Measurements from ENCODE around the gene PTPRJ. TPM values are rescaled to one million over a fixed set of nuclear protein-coding genes. Genes with fewer than 3 reads are reported as not detected.

Gene PTPRJ
- total and polyA plus RNA-seq, 2 of the 4 experiments (the other 2 are of a cell fraction): 5.6 to 14.9 TPM

GRCh38 chr11:48165426-48165825 lies 185.1 kb downstream of the PTPRJ start:
- H2BK15ac ChIP-seq (ENCODE audit: low read depth, low read length): no peak overlapping the region
- peaks cover 16% of the 10 kb centered on the region for H3K9me1 ChIP-seq (ENCODE audit: insufficient read depth, low read length)
- H3K36me3 ChIP-seq (ENCODE audit: control insufficient read depth, insufficient read depth, low read length): peaks cover 7% of the 10 kb centered on the region
- no peak overlapping the region for H3K4me3 ChIP-seq (ENCODE audit: insufficient read depth, low read depth, low read length)
- dilution Hi-C loops (cut with HindIII; ENCODE audit: low sequenced_read_pairs, unreplicated experiment) (no loop called here), in situ Hi-C loops (cut with MboI; ENCODE audit: low sequenced_read_pairs) (no loop called here), intact Hi-C loops (cut with micrococcal nuclease) (no loop called here)
- no peak overlapping the region for H3K27ac ChIP-seq (ENCODE audit: insufficient read depth, low read length)
- DNase-seq (no peak), ATAC-seq (ENCODE audit: low read depth) (no peak)
- H3K4me1 ChIP-seq (ENCODE audit: control insufficient read depth, insufficient read depth, low read length): peaks cover 12% of the 10 kb centered on the region
- H3K56ac ChIP-seq (ENCODE audit: extremely low read depth, insufficient read depth, low read length): no peak overlapping the region
- H3K18ac ChIP-seq (ENCODE audit: low read depth, low read length): no peak overlapping the region
- TF ChIP-seq MAZ (IDR thresholded peaks at IDR 0.05; ENCODE audit: borderline replicate concordance, low read depth, low read length): no peak
- no peak for TF ChIP-seq NFE2L2 (IDR thresholded peaks at IDR 0.05; ENCODE audit: low read depth, low read length)
- TF ChIP-seq RAD21 (IDR thresholded peaks at IDR 0.05; ENCODE audit: low read length): no peak
- no peak for TF ChIP-seq CEBPB (IDR thresholded peaks at IDR 0.05; ENCODE audit: low read depth, low read length)
- no peak for TF ChIP-seq BHLHE40 (IDR thresholded peaks at IDR 0.05; ENCODE audit: low read depth, low read length)
- no peak for TF ChIP-seq ELK1 (IDR thresholded peaks at IDR 0.05; ENCODE audit: borderline replicate concordance, low read depth, low read length)
- no peak for TF ChIP-seq POLR2A (IDR thresholded peaks at IDR 0.05; ENCODE audit: low read depth, low read length)
- no peak for TF ChIP-seq MXI1 (IDR thresholded peaks at IDR 0.05; ENCODE audit: borderline replicate concordance, low read depth, low read length)
- TF ChIP-seq RFX5 (IDR thresholded peaks at IDR 0.05; ENCODE audit: low read depth, low read length): no peak
- H3K9me3 ChIP-seq (ENCODE audit: control insufficient read depth, insufficient read depth, low read length): no peaks in the 10 kb centered on the region
- ChIA-PET CTCF (interaction anchor here (0.6 kb wide), 1 partner anchor 18 kb away, joined by 3 read pairs; no protein-coding TSS in a partner anchor), POLR2A (ENCODE audit: unreplicated experiment) (no interaction called here)
- H4K8ac ChIP-seq (ENCODE audit: low read depth in 2 of 2, low read length in 2 of 2): no peak overlapping the region
- BruUV-seq (replicated peaks): no TSS peak
- H3K14ac ChIP-seq (replicated peaks; ENCODE audit: low read depth, low read length): no peak overlapping the region
- H3K4ac ChIP-seq (ENCODE audit: low read depth, low read length): no peak overlapping the region
- no peak overlapping the region for H4K91ac ChIP-seq (ENCODE audit: insufficient read depth, low read depth, low read length)
- no CpG with 5 or more reads among the region's 3 CpGs for WGBS, 2 experiments (ENCODE audit: extremely low coverage in 2 of 2, insufficient read length in 1 of 2)
- H4K5ac ChIP-seq (ENCODE audit: low read depth, low read length): no peak overlapping the region
- H2BK5ac ChIP-seq (ENCODE audit: low read depth, low read length, poor library complexity, severe bottlenecking): no peak overlapping the region
- no peaks in the 10 kb centered on the region for H3K27me3 ChIP-seq (ENCODE audit: control insufficient read depth, insufficient read depth, low read length)
- no peak overlapping the region for H3K4me2 ChIP-seq (ENCODE audit: low read depth, low read length)
- no peaks in the 10 kb centered on the region for H4K20me1 ChIP-seq (ENCODE audit: insufficient read depth, low read length)
- no peak overlapping the region for H2BK120ac ChIP-seq (ENCODE audit: low read depth, low read length)
- peaks cover 0 to 4% of the 10 kb centered on the region in 2 experiments; a peak in 2 of 4 replicates for H3K79me1 ChIP-seq (ENCODE audit: low read depth in 1 of 2, low read length in 2 of 2)
- no peak overlapping the region for H3K9ac ChIP-seq (ENCODE audit: low read depth, low read length)
- H2BK20ac ChIP-seq (ENCODE audit: low read depth, low read length): no peak overlapping the region
- no peak overlapping the region for H3K23ac ChIP-seq (ENCODE audit: low read depth, low read length)
- no peak overlapping the region for H2AK9ac ChIP-seq (replicated peaks; ENCODE audit: low read depth, low read length, poor library complexity)
- no peak overlapping the region for H2AFZ ChIP-seq (replicated peaks; ENCODE audit: low read length, poor library complexity)
- H2AK5ac ChIP-seq (ENCODE audit: low read depth, low read length): no peak overlapping the region
